Prostate gland (tissue), 2 donors: Measurements from ENCODE around the gene IL9. TPM values are rescaled to one million over a fixed set of nuclear protein-coding genes. Genes with fewer than 3 reads are reported as not detected.

Source experiments
- DNase-seq: peaks from one replicate; pipeline ENCODE4 v3.0.0-alpha.2; 2019; ENCODE audit warnings: low spot score
- H3K27ac ChIP-seq, 2 donors: fragments of 200-600 bp; sonication (generic); 2 replicates each; pipeline ENCODE4 v1.5.1; 2017 to 2019
- H3K27me3 ChIP-seq: fragments of 200-600 bp; sonication (generic); replicated peaks from 2 replicates; pipeline ENCODE4 v1.5.1; 2019; ENCODE audit not compliant: insufficient read depth
- H3K36me3 ChIP-seq, 2 donors: fragments of 200-600 bp; sonication (generic); 1 replicate in 1 of 2; 2 replicates in 1 of 2; pipeline versions ENCODE4 v1.5.1 to v1.8.1; 2017 to 2019
- H3K4me1 ChIP-seq: fragments of 200-600 bp; sonication (generic); replicated peaks from 2 replicates; pipeline ENCODE4 v1.5.1; 2019
- H3K4me3 ChIP-seq, 2 donors: fragments of 200-600 bp; sonication (generic); 2 replicates each; pipeline ENCODE4 v1.5.1; 2017 to 2019
- H3K9me3 ChIP-seq: fragments of 200-600 bp; sonication (generic); 2 replicates; pipeline ENCODE4 v1.5.1; 2017
- POLR2A ChIP-seq: fragments of 450-650 bp; IDR thresholded peaks from one replicate; pipeline ENCODE4 v1.6.1; 2016; ENCODE audit warnings: antibody characterized with exemption, mild to moderate bottlenecking
- POLR2AphosphoS5 ChIP-seq: sonication (generic); formaldehyde crosslinking; IDR thresholded peaks from one replicate; pipeline ENCODE4 v1.6.1; 2017; ENCODE audit warnings: antibody characterized with exemption
- WGBS: methylation state at CpG from one replicate; pipeline ENCODE4 v1.1.5; 2018; 5-methylcytosine and 5-hydroxymethylcytosine counted together
- intact Hi-C: fragments of 100-400 bp; cut with DNase I; formaldehyde crosslinking; loops from one replicate; pipeline ENCODE4 v1.14.2; 2022
- total RNA-seq, 2 donors: library from RNA; depleted of rRNA; stranded (reverse); fragments of >200 nt; gene quantifications; one replicate each; pipeline ENCODE4 v1.1.0, GENCODE V29; 2016
- TF ChIP-seq, protein P1 (sequence below), 4 experiments: fragments of 200-600 bp in 2 of 4; fragments of 450-650 bp in 2 of 4; sonication (generic) in 2 of 4; IDR thresholded peaks; 1 replicate in 3 of 4; 2 replicates in 1 of 4; pipeline ENCODE4 v1.5.1; 2016 to 2019; ENCODE audit warnings: antibody characterized with exemption in 4 of 4, mild to moderate bottlenecking in 2 of 4, moderate library complexity in 2 of 4

IL9 gene
- total RNA-seq, 2 donors from 2014 or later = not detected

DNA sequence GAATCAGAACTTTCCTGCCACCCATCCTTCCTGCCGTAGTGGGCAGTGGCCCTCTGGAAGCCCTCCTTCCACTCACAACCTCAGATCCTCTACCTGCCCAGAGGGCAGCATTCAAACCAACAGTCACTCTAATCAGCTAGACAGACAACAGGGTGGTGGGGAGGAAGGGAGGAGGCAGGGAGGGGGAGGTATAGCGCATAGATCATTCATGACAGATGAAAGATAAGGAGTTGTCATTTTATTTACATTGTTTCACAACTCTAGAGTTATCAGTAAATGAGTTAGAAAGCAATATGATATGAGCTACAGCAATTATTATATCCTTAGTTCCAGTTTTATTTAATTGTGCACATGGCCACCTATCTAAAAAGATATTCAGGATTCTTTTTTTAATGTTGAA is 852 bp downstream of the IL9 start:
- WGBS = 72% methylated on average over 2 of the region's 2 CpGs
- DNase-seq = no peak

DNA sequence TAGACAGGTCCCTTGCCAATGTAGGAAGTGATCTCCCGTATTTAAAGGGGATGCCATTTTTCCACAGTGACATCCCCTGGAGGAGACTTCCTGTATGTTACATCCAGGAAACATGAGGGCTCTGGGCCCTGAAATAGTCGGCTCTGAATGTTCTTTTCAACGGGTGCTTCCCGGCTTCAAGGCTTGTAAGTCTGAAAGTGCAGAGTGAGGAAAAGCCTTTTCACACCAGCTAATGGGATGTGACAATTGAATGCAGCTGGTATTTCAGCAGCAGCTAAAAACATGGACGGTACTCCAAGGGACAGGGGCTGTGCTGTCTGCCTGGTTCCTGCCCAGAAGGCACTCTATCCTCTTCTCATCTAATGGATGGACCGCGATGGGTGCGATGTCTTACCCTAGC is 1.4 kb downstream of the IL9 start:
- intact Hi-C loops = no loop called here
- H3K9me3 ChIP-seq = no peaks in the 10 kb centered on the region
- H3K4me3 ChIP-seq = no peak overlapping the region
- no peaks in the 10 kb centered on the region for H3K4me1 ChIP-seq
- H3K27me3 ChIP-seq = no peaks in the 10 kb centered on the region
- no peak for TF ChIP-seq POLR2AphosphoS5
- TF ChIP-seq, protein P1, sequence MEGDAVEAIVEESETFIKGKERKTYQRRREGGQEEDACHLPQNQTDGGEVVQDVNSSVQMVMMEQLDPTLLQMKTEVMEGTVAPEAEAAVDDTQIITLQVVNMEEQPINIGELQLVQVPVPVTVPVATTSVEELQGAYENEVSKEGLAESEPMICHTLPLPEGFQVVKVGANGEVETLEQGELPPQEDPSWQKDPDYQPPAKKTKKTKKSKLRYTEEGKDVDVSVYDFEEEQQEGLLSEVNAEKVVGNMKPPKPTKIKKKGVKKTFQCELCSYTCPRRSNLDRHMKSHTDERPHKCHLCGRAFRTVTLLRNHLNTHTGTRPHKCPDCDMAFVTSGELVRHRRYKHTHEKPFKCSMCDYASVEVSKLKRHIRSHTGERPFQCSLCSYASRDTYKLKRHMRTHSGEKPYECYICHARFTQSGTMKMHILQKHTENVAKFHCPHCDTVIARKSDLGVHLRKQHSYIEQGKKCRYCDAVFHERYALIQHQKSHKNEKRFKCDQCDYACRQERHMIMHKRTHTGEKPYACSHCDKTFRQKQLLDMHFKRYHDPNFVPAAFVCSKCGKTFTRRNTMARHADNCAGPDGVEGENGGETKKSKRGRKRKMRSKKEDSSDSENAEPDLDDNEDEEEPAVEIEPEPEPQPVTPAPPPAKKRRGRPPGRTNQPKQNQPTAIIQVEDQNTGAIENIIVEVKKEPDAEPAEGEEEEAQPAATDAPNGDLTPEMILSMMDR (IDR thresholded peaks at IDR 0.05) = no peak
- TF ChIP-seq POLR2A = no peak
- H3K27ac ChIP-seq = no peak overlapping the region
- DNase-seq = no peak
- 62% methylated on average over 8 of the region's 8 CpGs for WGBS
- H3K36me3 ChIP-seq = no peaks in the 10 kb centered on the region

More for the DNA sequence above, 852 bp downstream of the IL9 start:
- intact Hi-C loops = no loop called here
- Histone ChIP-seq H3K36me3 (no peaks in the 10 kb centered on the region), H3K9me3 (no peaks in the 10 kb centered on the region), H3K27me3 (no peaks in the 10 kb centered on the region), H3K27ac (no peak overlapping the region), H3K4me1 (no peaks in the 10 kb centered on the region), H3K4me3 (no peak overlapping the region)
- TF ChIP-seq POLR2AphosphoS5 (no peak), POLR2A (no peak)
- TF ChIP-seq, protein P1 (IDR thresholded peaks at IDR 0.05) = no peak

DNA sequence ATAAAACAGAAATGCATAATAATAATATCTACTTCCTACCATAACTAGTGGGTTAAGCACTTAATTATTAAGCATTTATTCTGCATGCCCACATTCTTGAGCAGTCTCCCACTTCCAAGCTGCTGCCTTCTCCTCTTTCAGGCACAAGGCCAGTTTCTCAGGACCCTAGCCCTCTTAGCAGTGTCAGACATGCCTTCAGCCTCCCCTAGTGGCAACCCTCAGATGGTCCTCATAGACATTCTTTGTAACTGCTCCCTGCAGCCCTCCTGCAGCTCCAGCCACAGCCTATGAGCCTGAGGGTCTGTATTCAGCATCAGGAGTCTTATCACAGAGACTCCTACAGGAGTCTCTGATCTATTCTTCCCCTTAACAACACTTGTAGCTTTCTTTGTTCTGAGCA is 3.9 kb downstream of the IL9 start:
- Histone ChIP-seq H3K27ac (no peak overlapping the region), H3K4me1 (no peaks in the 10 kb centered on the region), H3K9me3 (no peaks in the 10 kb centered on the region), H3K4me3 (no peak overlapping the region), H3K27me3 (no peaks in the 10 kb centered on the region), H3K36me3 (no peaks in the 10 kb centered on the region)
- DNase-seq = no peak
- TF ChIP-seq, protein P1 (IDR thresholded peaks at IDR 0.05) = no peak
- TF ChIP-seq POLR2AphosphoS5 (no peak), POLR2A (no peak)
- intact Hi-C loops = no loop called here

DNA sequence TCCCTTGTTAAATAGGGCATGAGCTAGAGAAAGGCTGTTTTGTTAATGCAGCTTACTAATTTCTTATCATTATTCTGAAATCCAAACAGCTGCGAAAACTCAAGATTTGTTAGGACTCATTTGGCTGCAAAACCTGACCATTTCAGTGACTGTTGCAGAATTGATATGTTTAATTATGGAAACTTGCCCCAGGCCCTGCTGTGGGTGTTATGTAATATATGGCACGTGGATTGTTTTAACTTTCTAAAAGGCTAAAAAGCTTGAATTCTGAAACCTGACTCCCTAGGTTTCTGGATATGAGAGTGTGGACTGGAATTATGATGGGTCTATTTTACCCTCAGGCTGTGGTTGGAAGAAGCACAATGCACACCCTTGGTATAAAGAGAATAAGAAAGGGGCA is 4.4 kb downstream of the IL9 start:
- Histone ChIP-seq H3K4me1 (no peaks in the 10 kb centered on the region), H3K36me3 (no peaks in the 10 kb centered on the region), H3K27me3 (no peaks in the 10 kb centered on the region), H3K4me3 (no peak overlapping the region), H3K9me3 (no peaks in the 10 kb centered on the region), H3K27ac (no peak overlapping the region)
- intact Hi-C loops = no loop called here
- WGBS = 46% methylated on average over 2 of the region's 2 CpGs
- TF ChIP-seq POLR2AphosphoS5 = no peak
- TF ChIP-seq, protein P1 (IDR thresholded peaks at IDR 0.05) = no peak
- no peak for TF ChIP-seq POLR2A
- no peak for DNase-seq

- DNase-seq = no peak
- H3K36me3 ChIP-seq = no peaks in the 10 kb centered on the region
- no peaks in the 10 kb centered on the region for H3K9me3 ChIP-seq
- WGBS = 86% methylated on average over 5 of the region's 5 CpGs
- intact Hi-C loops = no loop called here
- TF ChIP-seq POLR2AphosphoS5 = no peak
- TF ChIP-seq, protein P1 (IDR thresholded peaks at IDR 0.05) = no peak
- no peak for TF ChIP-seq POLR2A
- H3K27me3 ChIP-seq = no peaks in the 10 kb centered on the region
- no peaks in the 10 kb centered on the region for H3K4me1 ChIP-seq
- H3K4me3 ChIP-seq = no peak overlapping the region
- H3K27ac ChIP-seq = no peak overlapping the region
These were observed 4.8 kb downstream of the IL9 start for GRCh38 chr5:135890867-135891266.
